ENCODE data around the gene SPAG16. TPM values are rescaled to one million over a fixed set of nuclear protein-coding genes. Genes with fewer than 3 reads are reported as not detected.

SPAG16 gene
- total RNA-seq, 4 donors from 2014 or later, result 34.1 to 59.3 (median 46.8) TPM

- no peak overlapping the region for H3K4me3 ChIP-seq (replicated peaks in 1 of 3)
- intact Hi-C loops (cut with DNase I), result no loop called here
- no peaks in the 10 kb centered on the region for H3K4me1 ChIP-seq
- no peak overlapping the region for H3K27ac ChIP-seq
- no peaks in the 10 kb centered on the region for H3K9me3 ChIP-seq
- no peak for DNase-seq
- TF ChIP-seq CTCF (IDR thresholded peaks at IDR 0.05), result no peak
- TF ChIP-seq POLR2A (IDR thresholded peaks at IDR 0.05), result no peak
- H3K36me3 ChIP-seq, result no peaks in the 10 kb centered on the region
- whole genome bisulfite sequencing, 2 donors, result 81 to 85% methylated on average over 4 of the region's 4 CpGs
- H3K27me3 ChIP-seq, result no peaks in the 10 kb centered on the region
Measured at GRCh38 chr2:213644926-213645325, 360.7 kb downstream of the SPAG16 start.

GRCh38 chr2:213649176-213649575, 364.9 kb downstream of the SPAG16 start:
- WGBS, 2 donors, result 90 to 91% methylated on average over 2 of the region's 2 CpGs
- H3K9me3 ChIP-seq, result no peaks in the 10 kb centered on the region
- intact Hi-C loops (cut with DNase I), result no loop called here

GRCh38 chr2:213664817-213665216, 380.6 kb downstream of the SPAG16 start:
- intact Hi-C loops (cut with DNase I), result no loop called here
- no peak overlapping the region for H3K4me3 ChIP-seq (replicated peaks in 1 of 3)
- no peaks in the 10 kb centered on the region for H3K4me1 ChIP-seq

More at GRCh38 chr2:213649176-213649575, 364.9 kb downstream of the SPAG16 start:
- Histone ChIP-seq H3K4me3 (replicated peaks in 1 of 3) (no peak overlapping the region), H3K27me3 (no peaks in the 10 kb centered on the region), H3K36me3 (no peaks in the 10 kb centered on the region), H3K27ac (no peak overlapping the region), H3K4me1 (no peaks in the 10 kb centered on the region)
- no peak for TF ChIP-seq CTCF (IDR thresholded peaks at IDR 0.05)
- no peak for TF ChIP-seq POLR2A (IDR thresholded peaks at IDR 0.05)
- no peak for DNase-seq

GRCh38 chr2:213669657-213670056, 385.4 kb downstream of the SPAG16 start:
- H3K27ac ChIP-seq, result no peak overlapping the region
- no peaks in the 10 kb centered on the region for H3K36me3 ChIP-seq
- no peaks in the 10 kb centered on the region for H3K4me1 ChIP-seq
- no peak for DNase-seq
- 87 to 89% methylated on average over 4 of the region's 4 CpGs for WGBS, 2 donors
- no peaks in the 10 kb centered on the region for H3K9me3 ChIP-seq
- H3K4me3 ChIP-seq (replicated peaks in 1 of 3), result no peak overlapping the region
- no peak for TF ChIP-seq CTCF (IDR thresholded peaks at IDR 0.05)
- no peak for TF ChIP-seq POLR2A (IDR thresholded peaks at IDR 0.05)
- intact Hi-C loops (cut with DNase I), result no loop called here
- no peaks in the 10 kb centered on the region for H3K27me3 ChIP-seq

More at GRCh38 chr2:213664817-213665216, 380.6 kb downstream of the SPAG16 start:
- Histone ChIP-seq H3K27ac (no peak overlapping the region), H3K9me3 (no peaks in the 10 kb centered on the region), H3K27me3 (no peaks in the 10 kb centered on the region), H3K36me3 (no peaks in the 10 kb centered on the region)
- DNase-seq, result no peak
- TF ChIP-seq POLR2A (IDR thresholded peaks at IDR 0.05), result no peak
- TF ChIP-seq CTCF (IDR thresholded peaks at IDR 0.05), result no peak

- no peak overlapping the region for H3K4me3 ChIP-seq (replicated peaks in 1 of 3)
- no peak for DNase-seq
- H3K27ac ChIP-seq, result no peak overlapping the region
- WGBS, 2 donors, result 80 to 81% methylated on average over 6 of the region's 6 CpGs
- no peaks in the 10 kb centered on the region for H3K36me3 ChIP-seq
- TF ChIP-seq CTCF (IDR thresholded peaks at IDR 0.05) (no peak), POLR2A (IDR thresholded peaks at IDR 0.05) (no peak)
- H3K9me3 ChIP-seq, result no peaks in the 10 kb centered on the region
- intact Hi-C loops (cut with DNase I), result no loop called here
- no peaks in the 10 kb centered on the region for H3K27me3 ChIP-seq
- H3K4me1 ChIP-seq, result no peaks in the 10 kb centered on the region
Measured at GRCh38 chr2:213678437-213679218, 394.4 kb downstream of the SPAG16 start.
